GM13976 (cell line): ENCODE results near the gene CARHSP1.

ENCODE experiments used
- DNase-seq: peaks from one replicate; pipeline ENCODE4 v3.0.0; 2012; ENCODE audit warnings: low spot score
- CTCF ChIP-seq: IDR thresholded peaks from 2 replicates; pipeline ENCODE4 v1.5.1; 2012; ENCODE audit warnings: borderline replicate concordance, mild to moderate bottlenecking; ENCODE audit not compliant: insufficient read depth; ENCODE audit errors: extremely low read depth, missing control alignments, control extremely low read depth
- in situ Hi-C: fragments of 300-500 bp; cut with MboI; formaldehyde crosslinking; loops from one replicate; pipeline ENCODE4 v1.12.0; 2022; ENCODE audit warnings: low sequenced_read_pairs, mixed read lengths, inconsistent platforms; ENCODE audit not compliant: unreplicated experiment

Gene CARHSP1

GRCh38 chr16:8831450-8831849, 37.4 kb downstream of the CARHSP1 start:
- in situ Hi-C loops: no loop called here
- no peak for TF ChIP-seq CTCF
- DNase-seq: no peak

GRCh38 chr16:8828541-8829165, 40.2 kb downstream of the CARHSP1 start:
- TF ChIP-seq CTCF: no peak
- in situ Hi-C loops: no loop called here
- DNase-seq: no peak

GRCh38 chr16:8826278-8826879, 42.4 kb downstream of the CARHSP1 start:
- DNase-seq: no peak
- no peak for TF ChIP-seq CTCF
- in situ Hi-C loops: no loop called here

- no peak for TF ChIP-seq CTCF
- in situ Hi-C loops: no loop called here
These were observed 46.4 kb downstream of the CARHSP1 start for GRCh38 chr16:8822403-8822802.

GRCh38 chr16:8819411-8820034, 49.3 kb downstream of the CARHSP1 start:
- no peak for DNase-seq
- in situ Hi-C loops: no loop called here
- no peak for TF ChIP-seq CTCF

More at GRCh38 chr16:8822403-8822802, 46.4 kb downstream of the CARHSP1 start:
- DNase-seq: no peak

GRCh38 chr16:8818504-8819270, 50.1 kb downstream of the CARHSP1 start:
- TF ChIP-seq CTCF: no peak
- in situ Hi-C loops: no loop called here
- peak; percentile 79 for DNase-seq
